GM11168 (cell line): ENCODE measurements around the gene SNAI1.
"Not testable (repeated sequence)": the region's sequence is repeated elsewhere in the genome, so short reads cannot be mapped to it uniquely, and the experiment has no call there.

Experiments
- in situ Hi-C: fragments of 300-500 bp; cut with MboI; formaldehyde crosslinking; loops from one replicate; pipeline ENCODE4 v1.12.0; 2022; ENCODE audit warnings: low sequenced_read_pairs; ENCODE audit not compliant: unreplicated experiment

The SNAI1 gene

DNA sequence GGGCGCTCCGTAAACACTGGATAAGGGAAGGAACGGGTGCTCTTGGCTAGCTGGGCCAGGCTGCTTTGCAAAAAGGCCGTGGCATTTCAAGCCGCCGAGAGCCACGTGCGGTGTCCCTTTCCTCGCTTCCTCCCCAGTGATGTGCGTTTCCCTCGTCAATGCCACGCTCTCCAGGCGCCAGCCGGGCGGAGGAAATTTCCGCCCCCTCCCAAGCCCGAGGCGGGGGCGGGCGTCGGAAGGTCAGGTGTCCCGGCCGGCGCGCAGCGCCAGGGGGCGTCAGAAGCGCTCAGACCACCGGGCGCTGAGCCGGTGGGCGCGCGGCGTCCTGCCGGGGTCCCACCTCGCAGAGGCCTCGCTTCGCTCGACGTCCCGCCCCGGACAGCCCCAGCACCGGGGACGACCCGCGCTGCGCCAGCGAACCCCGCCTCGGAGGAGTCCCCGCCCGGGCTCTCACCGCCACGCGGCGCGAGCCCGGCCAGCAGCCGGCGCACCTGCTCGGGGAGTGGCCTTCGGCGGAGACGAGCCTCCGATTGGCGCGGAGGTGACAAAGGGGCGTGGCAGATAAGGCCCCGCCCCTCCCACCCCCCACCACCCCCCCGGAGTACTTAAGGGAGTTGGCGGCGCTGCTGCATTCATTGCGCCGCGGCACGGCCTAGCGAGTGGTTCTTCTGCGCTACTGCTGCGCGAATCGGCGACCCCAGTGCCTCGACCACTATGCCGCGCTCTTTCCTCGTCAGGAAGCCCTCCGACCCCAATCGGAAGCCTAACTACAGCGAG, at the start of gene SNAI1:
SNAI1 (plus strand) TSS at position 635 of the 777 bp plus-strand sequence; CDS start at position 715, 80 bp downstream.
- in situ Hi-C loops, result loop anchor here (5.0 kb wide), 2 partner anchors 80 to 185 kb away; no protein-coding TSS in a partner anchor

- in situ Hi-C loops, result no loop called here
Measured at GRCh38 chr20:49935746-49936152, 47.0 kb upstream of the SNAI1 start.

DNA sequence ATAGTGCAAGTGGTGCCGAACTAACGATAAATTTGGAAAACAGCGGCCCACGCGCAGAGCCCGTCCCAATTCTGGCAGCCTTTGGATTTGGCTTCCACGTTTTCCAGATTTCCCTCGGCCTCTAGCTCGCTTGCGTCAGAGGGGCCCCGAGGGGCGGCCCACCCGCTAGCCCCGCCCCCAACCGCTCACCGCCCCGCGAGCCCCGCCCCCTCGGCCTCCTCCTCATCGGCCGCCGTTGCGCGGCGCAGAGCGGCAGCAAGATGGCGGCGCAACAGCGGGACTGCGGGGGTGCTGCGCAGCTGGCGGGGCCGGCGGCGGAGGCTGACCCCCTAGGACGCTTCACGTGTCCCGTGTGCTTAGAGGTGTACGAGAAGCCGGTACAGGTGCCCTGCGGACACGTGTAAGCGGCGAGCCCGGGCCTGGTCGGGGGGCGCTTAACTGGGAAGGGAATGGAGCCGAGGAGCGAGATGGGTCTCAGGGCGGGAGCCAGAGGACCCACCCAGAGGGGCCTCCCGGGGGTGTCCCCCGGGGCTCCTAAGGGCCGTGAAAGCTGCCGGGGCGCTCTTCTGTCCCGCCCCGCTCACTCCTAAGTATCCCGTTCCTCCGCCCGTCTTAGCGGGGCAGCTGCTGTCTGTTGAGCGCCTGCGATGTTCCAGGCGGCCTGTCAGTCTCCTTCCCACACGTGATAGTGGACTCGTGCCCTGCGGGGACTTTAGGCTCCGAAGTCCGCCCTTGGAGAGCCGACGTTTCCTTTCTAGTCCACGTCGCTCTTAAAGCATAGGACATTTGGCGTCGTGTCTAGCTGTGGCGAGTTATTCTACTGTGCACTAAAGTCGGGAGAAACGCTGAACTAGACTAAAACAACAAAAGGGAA, 46.4 kb upstream of the SNAI1 start, which contains the start of gene RNF114:
RNF114 (plus strand) TSS at position 245 of the 874 bp plus-strand sequence; CDS start at position 261, 16 bp downstream.
- in situ Hi-C loops, result no loop called here

DNA sequence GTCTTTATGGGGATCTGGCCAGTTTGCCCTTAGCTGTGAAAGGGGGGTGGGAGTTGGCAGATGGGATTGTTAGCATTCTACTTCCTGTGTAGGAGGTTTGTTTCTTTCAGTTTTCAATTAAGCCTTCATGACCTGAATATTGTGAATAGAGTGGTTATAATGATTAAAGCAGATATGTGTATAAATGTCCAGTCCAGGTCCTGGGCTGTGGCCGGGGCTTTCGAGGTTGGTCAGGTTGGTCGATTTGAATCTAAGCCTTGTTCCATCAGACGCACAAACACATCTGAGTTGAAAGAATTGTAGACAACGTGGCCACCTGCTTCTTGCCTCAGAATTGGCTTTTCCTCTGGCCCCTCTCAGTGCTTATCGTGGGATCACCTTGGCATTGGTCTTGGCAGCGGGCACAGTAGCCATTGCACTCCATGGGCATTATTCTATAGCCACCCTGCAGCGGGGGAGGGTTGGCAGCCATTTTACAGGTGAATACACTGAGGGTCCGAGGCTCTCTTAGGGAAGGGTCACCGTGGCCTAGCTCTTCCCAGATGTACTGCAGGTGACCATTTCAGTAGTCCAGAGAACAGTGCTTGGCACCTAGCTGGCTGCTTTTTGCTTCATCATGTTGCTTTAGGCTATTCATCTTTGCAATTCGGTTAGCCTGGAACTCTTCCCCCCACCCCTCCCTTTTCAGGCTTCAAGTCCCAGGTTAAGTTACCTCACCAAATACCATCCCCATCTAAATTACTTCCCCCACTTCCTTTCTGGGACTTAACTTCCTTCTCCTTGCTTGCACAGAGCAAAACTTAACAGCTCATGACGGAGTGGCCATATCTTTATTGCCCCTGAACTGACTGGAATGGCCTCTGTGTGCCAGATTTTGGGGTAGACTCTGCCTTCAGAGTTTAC, 45.5 kb upstream of the SNAI1 start:
- in situ Hi-C loops, result no loop called here

GRCh38 chr20:49938173-49939163, 44.3 kb upstream of the SNAI1 start:
- in situ Hi-C loops, result no loop called here

- in situ Hi-C loops, result no loop called here
Measured at GRCh38 chr20:49941456-49941855, 41.3 kb upstream of the SNAI1 start.

DNA sequence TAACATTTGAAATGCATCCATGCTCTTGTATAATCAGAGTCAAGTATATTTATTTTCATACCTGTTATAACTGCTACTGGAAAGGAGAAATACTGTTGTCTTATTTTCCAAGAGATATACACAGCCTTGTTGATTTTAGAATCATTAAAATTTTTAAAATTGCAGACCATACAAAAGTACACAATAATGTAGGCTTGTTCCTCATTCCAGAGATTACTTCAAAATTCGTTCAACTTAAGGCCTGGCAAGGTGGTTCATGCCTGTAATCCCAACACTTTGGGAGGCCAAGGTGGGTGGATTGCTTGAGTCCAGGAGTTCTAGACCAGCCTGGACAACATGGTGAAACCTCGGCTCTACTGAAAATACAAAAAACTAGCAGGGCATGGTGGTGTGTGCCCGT, 40.5 kb upstream of the SNAI1 start:
- in situ Hi-C loops, result no loop called here

DNA sequence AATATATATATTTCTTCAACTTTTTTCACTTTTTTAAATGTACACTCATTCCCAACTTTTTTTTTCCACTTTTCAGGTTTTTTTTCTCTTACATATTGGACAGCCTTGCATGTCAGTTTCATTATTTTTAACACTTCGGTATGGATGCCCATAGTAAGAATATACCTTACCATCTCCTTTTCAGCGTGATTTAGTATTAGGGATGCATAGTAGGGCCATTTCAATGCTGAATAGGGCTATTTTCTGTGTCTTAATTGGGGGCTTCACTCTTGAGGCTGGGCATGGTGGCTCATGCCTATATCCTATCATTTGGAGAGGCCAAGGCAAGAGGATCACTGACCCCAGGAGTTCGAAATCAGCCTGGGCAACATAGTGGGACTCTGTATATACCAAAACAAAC, 39.8 kb upstream of the SNAI1 start:
- in situ Hi-C loops, result no loop called here

GRCh38 chr20:49945306-49945700, 37.5 kb upstream of the SNAI1 start:
- in situ Hi-C loops, result no loop called here

GRCh38 chr20:49945701-49946477, 36.9 kb upstream of the SNAI1 start:
- in situ Hi-C loops, result no loop called here

DNA sequence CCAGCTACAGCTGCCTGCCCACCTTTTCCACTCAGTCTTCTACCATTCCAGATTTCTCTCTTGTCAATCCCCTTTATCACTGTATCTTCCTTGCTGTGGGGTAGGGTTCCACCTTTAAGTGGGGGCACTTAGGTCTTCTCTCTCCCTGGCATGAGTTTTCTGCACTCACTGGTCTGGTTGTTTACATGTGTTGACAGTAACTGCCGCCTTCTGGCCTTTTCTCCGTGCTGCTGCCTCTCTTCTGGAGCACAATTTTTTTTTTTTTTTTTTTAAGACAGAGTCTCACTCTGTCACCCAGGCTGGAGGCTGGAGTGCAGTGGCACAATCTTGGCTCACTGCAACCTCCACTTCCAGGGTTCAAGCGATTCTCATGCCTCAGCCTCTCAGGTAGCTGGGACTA, 34.6 kb upstream of the SNAI1 start:
- in situ Hi-C loops, result no loop called here

GRCh38 chr20:49948809-49949507, 33.8 kb upstream of the SNAI1 start:
- in situ Hi-C loops, result no loop called here

GRCh38 chr20:49951151-49951550, 31.6 kb upstream of the SNAI1 start:
- in situ Hi-C loops, result no loop called here

GRCh38 chr20:49955167-49955566, 27.6 kb upstream of the SNAI1 start:
- in situ Hi-C loops, result no loop called here

DNA sequence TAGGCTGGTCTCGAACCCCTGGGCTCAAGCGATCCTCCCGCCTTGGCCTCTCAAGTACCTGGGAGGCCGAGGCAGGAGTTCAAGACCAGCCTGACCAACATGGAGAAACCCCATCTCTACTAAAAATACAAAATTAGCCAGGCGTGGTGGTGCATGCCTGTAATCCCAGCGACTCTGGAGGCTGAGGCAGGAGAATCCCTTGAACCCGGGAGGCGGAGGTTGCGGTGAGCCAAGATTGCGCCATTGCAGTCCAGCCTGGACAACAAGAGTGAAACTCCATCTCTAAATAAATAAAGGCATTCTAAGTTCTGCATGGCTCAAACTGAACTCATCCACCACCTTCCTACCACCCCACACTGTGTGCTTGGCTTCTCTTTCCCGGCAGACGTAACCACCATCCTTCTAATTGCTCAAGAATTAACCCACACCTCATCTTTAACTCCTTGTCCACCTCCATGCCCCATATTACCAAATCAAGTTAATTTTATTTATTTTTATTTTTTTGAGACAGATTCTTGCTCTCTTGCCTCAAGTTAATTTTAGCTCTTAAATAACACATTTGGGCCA, 26.9 kb upstream of the SNAI1 start:
- in situ Hi-C loops, result not testable (repeated sequence)

DNA sequence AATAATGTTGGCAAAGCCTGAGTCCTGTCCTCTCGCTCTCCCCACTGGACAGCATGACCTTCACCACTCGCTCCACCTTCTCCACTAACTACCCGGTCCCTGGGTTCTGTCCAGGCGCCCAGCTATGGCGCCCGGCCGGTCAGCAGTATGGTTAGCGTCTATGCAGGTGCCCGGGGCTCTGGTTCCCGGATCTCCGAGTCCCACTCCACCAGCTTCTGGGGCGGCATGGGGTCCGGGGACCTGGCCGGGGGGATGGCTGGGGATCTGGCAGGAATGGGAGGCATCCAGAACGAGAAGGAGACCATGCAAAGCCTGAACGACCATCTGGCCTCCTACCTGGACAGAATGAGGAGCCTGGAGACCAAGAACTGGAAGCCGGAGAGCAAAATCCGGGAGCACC, 26.1 kb upstream of the SNAI1 start:
- in situ Hi-C loops, result no loop called here
